HG03432 (cell line): ENCODE measurements around the gene TMCC3.
"Not testable (repeated sequence)": the region's sequence is repeated elsewhere in the genome, so short reads cannot be mapped to it uniquely, and the experiment has no call there.

ENCODE experiments used
- ATAC-seq: cut with Tn5 transposase; IDR thresholded peaks from one replicate; pipeline ENCODE4 v1.9.1; 2021; ENCODE audit warnings: mild to moderate bottlenecking, moderate library complexity; ENCODE audit not compliant: unreplicated experiment

The TMCC3 gene

GRCh38 chr12:94575645-94576403, 74.5 kb downstream of the TMCC3 start:
- ATAC-seq = no peak

GRCh38 chr12:94575024-94575423, 75.3 kb downstream of the TMCC3 start:
- ATAC-seq = no peak

- no peak for ATAC-seq
Observed at GRCh38 chr12:94571556-94571955, 78.8 kb downstream of the TMCC3 start.

GRCh38 chr12:94570161-94570560, 80.2 kb downstream of the TMCC3 start:
- ATAC-seq = no peak

- no peak for ATAC-seq
Observed at GRCh38 chr12:94567761-94568160, 82.6 kb downstream of the TMCC3 start.

- no peak for ATAC-seq
Observed at GRCh38 chr12:94566345-94566744, 84.0 kb downstream of the TMCC3 start.

GRCh38 chr12:94565683-94566082, 84.7 kb downstream of the TMCC3 start:
- no peak for ATAC-seq

GRCh38 chr12:94563286-94563685, 87.1 kb downstream of the TMCC3 start:
- no peak for ATAC-seq

GRCh38 chr12:94561943-94562411, 88.4 kb downstream of the TMCC3 start:
- ATAC-seq = peak; percentile 80

- peak; percentile 69 for ATAC-seq
Observed at GRCh38 chr12:94560431-94561221, 89.7 kb downstream of the TMCC3 start.

- no peak for ATAC-seq
Observed at GRCh38 chr12:94558612-94559011, 91.7 kb downstream of the TMCC3 start.

- no peak for ATAC-seq
Observed at GRCh38 chr12:94557746-94558295, 92.5 kb downstream of the TMCC3 start.

GRCh38 chr12:94555687-94556086, 94.7 kb downstream of the TMCC3 start:
- ATAC-seq = no peak

GRCh38 chr12:94553875-94554274, 96.5 kb downstream of the TMCC3 start:
- no peak for ATAC-seq

GRCh38 chr12:94553130-94553519, 97.2 kb downstream of the TMCC3 start:
- no peak for ATAC-seq

GRCh38 chr12:94551810-94552209, 98.5 kb downstream of the TMCC3 start:
- no peak for ATAC-seq

- ATAC-seq = no peak
Observed at GRCh38 chr12:94550964-94551363, 99.4 kb downstream of the TMCC3 start.

- ATAC-seq = not testable (repeated sequence)
Observed at GRCh38 chr12:94548833-94549232, 101.5 kb downstream of the TMCC3 start.

- peak; percentile 62 for ATAC-seq
Observed at GRCh38 chr12:94545935-94546771, 104.2 kb downstream of the TMCC3 start.

GRCh38 chr12:94544355-94544754, 106.0 kb downstream of the TMCC3 start:
- no peak for ATAC-seq

GRCh38 chr12:94538318-94538717, 112.0 kb downstream of the TMCC3 start:
- ATAC-seq = no peak
